A549 (cell line): ENCODE measurements around the gene HLA-DQB1. TPM values are rescaled to one million over a fixed set of nuclear protein-coding genes. Genes with fewer than 3 reads are reported as not detected.

Source experiments
- ATAC-seq, 2 experiments: fragments of 200-7000 bp in 1 of 2; fragments of >200 bp in 1 of 2; cut with Nextera tagmentation in 1 of 2; cut with Tn5 transposase in 1 of 2; 3 replicates each; pipeline versions ENCODE4 v1.8.0 to v1.9.1; 2018 to 2020; ENCODE audit warnings: mild to moderate bottlenecking in 1 of 2, moderate library complexity in 1 of 2
- CTCF ChIA-PET: fragments of 300-600 bp; sonication (Branson Sonifier 250); formaldehyde crosslinking; extraction: SDS; loops from one replicate; lab custom pipeline; 2021; ENCODE audit warnings: antibody characterized with exemption, inconsistent platforms; lab: Yijun Ruan, JAX
- POLR2A ChIA-PET: fragments of 350-600 bp; formaldehyde crosslinking; extraction: SDS; loops from one replicate; lab custom pipeline; 2021; ENCODE audit warnings: antibody characterized with exemption, inconsistent platforms; lab: Yijun Ruan, JAX
- DNase-seq, 2 experiments: peaks; one replicate each; pipeline versions ENCODE4 v3.0.0 to v3.0.0-alpha.2; 2011 to 2016; ENCODE audit warnings: low read depth in 1 of 2, low spot score in 1 of 2
- FAIRE-seq: peaks from 2 replicates; lab custom pipeline; 2011; peaks lifted over from hg19 to GRCh38; lab: Jason Lieb, UNC
- H3K27ac ChIP-seq, 2 experiments: fragments of >200 bp; sonication (Bioruptor Twin); formaldehyde crosslinking; 3 replicates each; pipeline ENCODE4 v1.5.1; 2016 to 2017
- H3K4me1 ChIP-seq: fragments of >200 bp; sonication (Bioruptor Twin); formaldehyde crosslinking; 3 replicates; pipeline ENCODE4 v1.6.1; 2016
- H3K4me2 ChIP-seq: fragments of >200 bp; sonication (Bioruptor Twin); formaldehyde crosslinking; 3 replicates; pipeline ENCODE4 v1.6.1; 2016
- H3K4me3 ChIP-seq: fragments of >200 bp; sonication (Bioruptor Twin); formaldehyde crosslinking; 3 replicates; pipeline ENCODE4 v1.5.1; 2016
- H3K9me3 ChIP-seq: fragments of >200 bp; sonication (Bioruptor Twin); formaldehyde crosslinking; 3 replicates; pipeline ENCODE4 v1.6.1; 2016
- CEBPB ChIP-seq, 2 experiments: fragments of >200 bp in 1 of 2; sonication (Bioruptor Twin) in 1 of 2; formaldehyde crosslinking in 1 of 2; IDR thresholded peaks; 2 replicates each; pipeline ENCODE4 v1.6.1; 2012 to 2016
- CHD2 ChIP-seq: fragments of 150-350 bp; IDR thresholded peaks from 2 replicates; pipeline ENCODE4 v1.6.1; 2014; ENCODE audit warnings: low read length; ENCODE audit not compliant: partially characterized antibody
- CTCF ChIP-seq: fragments of >200 bp; sonication (Bioruptor Twin); formaldehyde crosslinking; IDR thresholded peaks from 3 replicates; pipeline ENCODE4 v1.5.1; 2016
- EHMT2 ChIP-seq: fragments of 200-600 bp; sonication (generic); IDR thresholded peaks from 2 replicates; pipeline ENCODE4 v1.6.1; 2016; ENCODE audit warnings: antibody characterized with exemption, low read depth, mild to moderate bottlenecking, moderate library complexity
- ESRRA ChIP-seq: fragments of 150-350 bp; IDR thresholded peaks from 2 replicates; pipeline ENCODE4 v1.6.1; 2014; ENCODE audit warnings: mild to moderate bottlenecking, low read length, borderline replicate concordance
- FOSL2 ChIP-seq, 2 experiments: fragments of 450-650 bp in 1 of 2; fragments of >200 bp in 1 of 2; sonication (Bioruptor Twin) in 1 of 2; formaldehyde crosslinking; IDR thresholded peaks; 2 replicates each; pipeline versions ENCODE4 v1.5.0 to v1.6.1; 2016 to 2020; ENCODE audit warnings: mild to moderate bottlenecking in 1 of 2, moderate library complexity in 1 of 2
- HDAC2 ChIP-seq: fragments of 200-600 bp; sonication (generic); IDR thresholded peaks from 2 replicates; pipeline ENCODE4 v1.6.1; 2016
- HOXA7 ChIP-seq: fragments of 250-450 bp; sonication (Bioruptor Pico); IDR thresholded peaks from 2 replicates; pipeline ENCODE4 v1.5.0; 2020; ENCODE audit warnings: mild to moderate bottlenecking, moderate library complexity
- HOXB5 ChIP-seq: fragments of 250-450 bp; sonication (Bioruptor Pico); IDR thresholded peaks from 2 replicates; pipeline ENCODE4 v1.5.0; 2020; ENCODE audit warnings: mild to moderate bottlenecking, moderate library complexity
- MAFK ChIP-seq: fragments of 450-650 bp; IDR thresholded peaks from 2 replicates; pipeline ENCODE4 v1.6.1; 2014; ENCODE audit not compliant: partially characterized antibody
- NFE2L2 ChIP-seq: fragments of 150-350 bp; conservative IDR thresholded peaks from 2 replicates; pipeline ENCODE4 v1.6.1; 2014; ENCODE audit warnings: low read length
- NR3C1 ChIP-seq: fragments of >200 bp; sonication (Bioruptor Twin); formaldehyde crosslinking; IDR thresholded peaks from 3 replicates; pipeline ENCODE4 v1.6.1; 2017
- POLR2A ChIP-seq: IDR thresholded peaks from 2 replicates; pipeline ENCODE4 v1.6.1; 2012; ENCODE audit warnings: mild to moderate bottlenecking, low read length
- RAD21 ChIP-seq, 2 experiments: fragments of >200 bp in 1 of 2; sonication (Bioruptor Twin) in 1 of 2; formaldehyde crosslinking in 1 of 2; IDR thresholded peaks in 1 of 2; conservative IDR thresholded peaks in 1 of 2; 2 replicates in 1 of 2; 3 replicates in 1 of 2; pipeline ENCODE4 v1.6.1; 2012 to 2018; ENCODE audit warnings: inconsistent platforms in 1 of 2
- REST ChIP-seq: fragments of 200-600 bp; sonication (generic); IDR thresholded peaks from 2 replicates; pipeline ENCODE4 v1.6.1; 2016; ENCODE audit warnings: antibody characterized with exemption, mild to moderate bottlenecking, moderate library complexity
- RFX5 ChIP-seq: fragments of 450-650 bp; IDR thresholded peaks from 2 replicates; pipeline ENCODE4 v1.7.1; 2014; ENCODE audit warnings: antibody characterized with exemption, mild to moderate bottlenecking, moderate library complexity
- RNF2 ChIP-seq: fragments of 200-600 bp; sonication (generic); IDR thresholded peaks from 2 replicates; pipeline ENCODE4 v1.6.1; 2016; ENCODE audit warnings: low read depth, mild to moderate bottlenecking, antibody characterized with exemption, moderate library complexity, borderline replicate concordance
- SREBF2 ChIP-seq: fragments of 450-650 bp; IDR thresholded peaks from 2 replicates; pipeline ENCODE4 v1.6.1; 2014; ENCODE audit warnings: mild to moderate bottlenecking, moderate library complexity
- ZC3H11A ChIP-seq: fragments of 450-650 bp; IDR thresholded peaks from 2 replicates; pipeline ENCODE4 v1.6.1; 2014; ENCODE audit warnings: antibody characterized with exemption, mild to moderate bottlenecking
- ZSCAN20 ChIP-seq: fragments of 250-450 bp; sonication (Bioruptor Pico); IDR thresholded peaks from 2 replicates; pipeline ENCODE4 v1.8.0; 2022; ENCODE audit warnings: mild to moderate bottlenecking, moderate library complexity
- WGBS: methylation state at CpG from one replicate; pipeline ENCODE4 v1.1.6; 2017; ENCODE audit errors: missing lambda C conversion rate; 5-methylcytosine and 5-hydroxymethylcytosine counted together
- polyA plus RNA-seq, 4 experiments: library from polyadenylated mRNA; depleted of rRNA in 3 of 4; stranded (reverse); fragments of >200 nt; fragmentation: RNase III in 1 of 4; extraction: RNeasy Plus Mini Kit Qiagen cat#74134 plus additional on column Dnase treatment in 1 of 4; gene quantifications; 2 replicates in 3 of 4; 3 replicates in 1 of 4; pipeline ENCODE4 v1.2.3, GENCODE V29; 2011 to 2017

Gene HLA-DQB1
- polyA plus RNA-seq, 2 of the 4 experiments (the other 2 are of a cell fraction), result not detected

DNA sequence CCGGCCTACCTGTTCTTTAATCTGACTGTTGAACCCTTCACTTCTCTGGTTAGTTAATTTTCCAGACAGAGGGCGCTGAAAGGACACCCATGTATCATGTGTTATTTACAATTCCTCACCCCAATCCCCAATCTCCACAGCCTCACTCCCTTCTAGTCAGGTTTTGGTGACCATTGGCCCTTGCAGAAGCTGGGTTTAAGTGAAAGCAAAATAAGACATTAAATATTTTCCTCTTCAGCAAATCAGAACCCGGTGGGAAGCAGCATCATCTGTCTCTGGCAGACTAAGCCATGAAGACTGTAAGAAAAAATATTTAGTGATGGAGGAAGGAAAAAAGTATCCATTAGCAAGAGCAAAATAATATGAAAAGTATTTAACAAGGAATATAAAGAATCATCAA is 38.6 kb downstream of the HLA-DQB1 start:
- DNase-seq (no peak), ATAC-seq (no peak), FAIRE-seq (no peak)
- ChIA-PET CTCF (no interaction called here), POLR2A (no interaction called here)
- WGBS, result 21% methylated on average over 3 of the region's 3 CpGs
- H3K27ac ChIP-seq, result no peak overlapping the region
- H3K4me2 ChIP-seq, result no peak overlapping the region
- TF ChIP-seq ESRRA (no peak), RFX5 (peak; percentile 96)
- no peaks in the 10 kb centered on the region for H3K4me1 ChIP-seq
- H3K4me3 ChIP-seq, result no peak overlapping the region
- no peaks in the 10 kb centered on the region for H3K9me3 ChIP-seq

DNA sequence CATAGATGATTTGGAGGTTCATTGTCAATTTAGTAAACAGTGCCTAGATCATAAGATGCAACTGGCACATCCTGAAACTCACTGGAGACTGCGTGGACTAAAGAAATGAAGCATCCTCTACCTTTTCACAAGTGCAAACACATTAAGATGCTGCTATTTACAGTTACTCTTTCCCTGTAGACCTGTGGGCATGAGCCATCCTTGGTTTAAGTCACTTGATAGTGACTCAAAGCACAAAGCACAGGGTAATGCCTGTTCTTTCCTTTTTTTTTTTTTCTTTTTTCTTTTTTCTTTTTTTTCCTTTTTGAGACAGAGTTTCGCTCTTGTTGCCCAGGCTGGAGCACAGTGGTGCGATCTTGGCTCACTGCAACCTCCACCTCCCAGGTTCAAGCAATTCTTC is 39.2 kb downstream of the HLA-DQB1 start:
- no peak overlapping the region for H3K27ac ChIP-seq
- no peak for FAIRE-seq
- no peak for TF ChIP-seq NFE2L2
- TF ChIP-seq RNF2, result no peak
- no peak for TF ChIP-seq RAD21 (conservative IDR thresholded peaks at IDR 0.05 in 1 of 2, IDR thresholded peaks at IDR 0.05 in 1 of 2)
- TF ChIP-seq MAFK, result no peak
- no peak for TF ChIP-seq HOXB5 (CRISPR knock-in tag)
- no peak for TF ChIP-seq HOXA7 (CRISPR knock-in tag)
- no peak for DNase-seq
- ChIA-PET POLR2A (no interaction called here), CTCF (no interaction called here)
- H3K4me1 ChIP-seq, result no peaks in the 10 kb centered on the region
- H3K4me2 ChIP-seq, result no peak overlapping the region
- WGBS, result 0% methylated on average over 1 of the region's 3 CpGs
- H3K4me3 ChIP-seq, result no peak overlapping the region
- H3K9me3 ChIP-seq, result no peaks in the 10 kb centered on the region
- ATAC-seq, result no peak

DNA sequence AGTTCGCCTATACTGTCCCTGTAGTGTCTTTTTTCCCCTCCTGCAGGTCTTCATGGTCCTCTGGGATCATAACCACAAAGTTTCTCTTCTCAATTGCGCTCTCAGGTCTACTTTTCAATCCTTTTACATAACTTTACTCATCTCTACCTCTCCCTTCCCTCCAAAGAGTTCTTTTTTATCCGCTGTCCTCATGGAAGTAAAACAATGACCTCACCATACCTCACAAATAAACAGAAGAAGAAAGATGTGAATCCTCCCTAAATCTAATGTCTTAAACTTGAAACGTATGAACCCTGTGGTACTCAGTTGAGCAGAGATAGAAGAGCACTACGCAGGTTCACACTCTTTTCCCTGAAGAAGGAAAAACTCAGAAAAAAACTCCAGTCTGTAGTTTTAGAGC is 41.3 kb downstream of the HLA-DQB1 start:
- ChIA-PET CTCF (no interaction called here), POLR2A (no interaction called here)
- H3K27ac ChIP-seq, result no peak overlapping the region
- H3K9me3 ChIP-seq, result no peaks in the 10 kb centered on the region
- ATAC-seq (no peak), DNase-seq (no peak), FAIRE-seq (no peak)
- H3K4me1 ChIP-seq, result no peaks in the 10 kb centered on the region
- TF ChIP-seq ZSCAN20 (CRISPR knock-in tag) (no peak), CEBPB (IDR thresholded peaks at IDR 0.05) (no peak), RAD21 (conservative IDR thresholded peaks at IDR 0.05 in 1 of 2, IDR thresholded peaks at IDR 0.05 in 1 of 2) (no peak), EHMT2 (no peak), CTCF (no peak), FOSL2 (IDR thresholded peaks at IDR 0.05) (no peak), FOSL2 (CRISPR knock-in tag; IDR thresholded peaks at IDR 0.05) (no peak), NR3C1 (no peak), HDAC2 (no peak), CHD2 (no peak), ZC3H11A (no peak), POLR2A (no peak), RFX5 (no peak), SREBF2 (no peak), HOXA7 (CRISPR knock-in tag) (no peak)
- no peak overlapping the region for H3K4me3 ChIP-seq
- WGBS, result 12% methylated on average over 5 of the region's 5 CpGs
- no peak overlapping the region for H3K4me2 ChIP-seq

- ChIA-PET CTCF (no interaction called here), POLR2A (no interaction called here)
- H3K9me3 ChIP-seq, result no peaks in the 10 kb centered on the region
- DNase-seq (no peak), ATAC-seq (no peak), FAIRE-seq (no peak)
- 3% methylated on average over 2 of the region's 3 CpGs for WGBS
- H3K4me2 ChIP-seq, result no peak overlapping the region
- no peak overlapping the region for H3K4me3 ChIP-seq
- TF ChIP-seq REST, result no peak
- no peak overlapping the region for H3K27ac ChIP-seq
- no peaks in the 10 kb centered on the region for H3K4me1 ChIP-seq
These were observed 41.9 kb downstream of the HLA-DQB1 start for GRCh38 chr6:32624565-32624964.
